Astrocyte of the spinal cord (primary cell): ENCODE data around the gene DAZL.

Source experiments
- DNase-seq: peaks from one replicate; pipeline ENCODE4 v3.0.0; 2011; ENCODE audit warnings: low read depth, low spot score
- H3K4me3 ChIP-seq: 2 replicates; pipeline ENCODE4 v1.5.1; 2011; ENCODE audit warnings: low read depth, mild to moderate bottlenecking, low read length, moderate library complexity
- CTCF ChIP-seq: IDR thresholded peaks from 2 replicates; pipeline ENCODE4 v1.5.1; 2012; ENCODE audit warnings: low read depth, mild to moderate bottlenecking, low read length, inconsistent platforms
- in situ Hi-C: cut with HindIII; loops from 2 replicates; pipeline ENCODE4 v1.10.0; 2017; ENCODE audit warnings: low sequenced_read_pairs

Gene DAZL

DNA sequence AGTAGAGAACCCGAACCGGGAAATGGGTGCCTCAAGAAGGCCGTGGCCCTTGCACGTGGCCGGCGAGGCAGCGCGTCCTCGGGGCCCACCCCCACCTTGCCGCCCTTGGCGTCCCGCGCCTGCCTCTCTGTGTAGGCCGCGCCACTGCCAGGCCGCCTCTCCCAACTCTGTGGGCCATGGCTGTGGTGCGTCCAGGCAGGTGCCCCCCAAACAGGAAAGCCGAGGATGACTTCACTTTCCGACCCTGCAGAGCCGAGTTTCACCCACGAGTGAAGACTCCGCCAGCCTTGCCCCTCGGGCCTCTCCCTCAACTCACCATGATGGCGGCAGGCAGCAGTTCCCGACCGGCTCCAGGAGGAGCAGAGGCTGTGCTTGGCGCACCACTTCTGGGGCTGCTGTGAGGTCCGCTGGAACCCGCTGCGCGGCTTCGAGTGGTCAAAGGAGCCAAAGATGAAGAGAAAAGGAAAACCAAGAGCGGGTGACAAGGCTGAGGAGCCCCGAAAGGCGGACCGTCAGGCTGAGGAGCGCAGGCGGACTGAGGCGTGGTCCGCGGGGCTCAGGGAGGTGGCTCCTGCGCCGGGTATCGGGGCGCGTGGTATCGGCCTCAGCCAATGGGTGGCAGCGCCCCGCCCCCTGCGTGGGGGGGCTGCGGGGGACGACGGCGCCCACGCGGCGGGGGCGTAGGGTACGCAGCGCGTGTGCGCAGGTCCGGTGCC, at the start of gene DAZL:
TSS of gene DAZL (minus strand) at position 537 of the 716 bp plus-strand sequence. CDS start at position 319, 218 bp downstream.
- H3K4me3 ChIP-seq, result no peak within 1 kb of the TSS
- no peak for DNase-seq
- no peak for TF ChIP-seq CTCF
- in situ Hi-C loops, result no loop called here

- in situ Hi-C loops, result no loop called here
- no peak overlapping the region for H3K4me3 ChIP-seq
- no peak for TF ChIP-seq CTCF
- DNase-seq, result no peak
Measured at GRCh38 chr3:16654976-16655375, 49.8 kb upstream of the DAZL start.

DNA sequence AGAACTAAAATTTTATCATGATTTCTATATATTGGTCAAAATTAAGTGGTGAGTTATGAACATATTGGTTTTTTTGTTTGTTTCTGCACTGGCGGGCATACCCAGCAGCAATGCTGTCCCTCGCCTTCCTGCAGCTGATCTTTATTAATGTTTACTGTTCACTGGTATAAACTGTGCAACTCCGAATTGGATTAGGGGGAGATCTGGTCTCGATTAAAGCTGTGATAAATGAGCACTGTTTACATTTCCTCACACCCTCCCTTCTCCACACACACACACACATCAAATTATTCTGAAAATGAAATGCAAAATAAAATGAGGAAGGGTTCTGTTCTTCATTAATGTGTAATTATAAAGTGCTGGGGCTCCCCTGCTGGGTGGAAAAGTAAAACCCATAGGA, 48.5 kb upstream of the DAZL start:
- no peak overlapping the region for H3K4me3 ChIP-seq
- no peak for TF ChIP-seq CTCF
- in situ Hi-C loops, result no loop called here
- no peak for DNase-seq

DNA sequence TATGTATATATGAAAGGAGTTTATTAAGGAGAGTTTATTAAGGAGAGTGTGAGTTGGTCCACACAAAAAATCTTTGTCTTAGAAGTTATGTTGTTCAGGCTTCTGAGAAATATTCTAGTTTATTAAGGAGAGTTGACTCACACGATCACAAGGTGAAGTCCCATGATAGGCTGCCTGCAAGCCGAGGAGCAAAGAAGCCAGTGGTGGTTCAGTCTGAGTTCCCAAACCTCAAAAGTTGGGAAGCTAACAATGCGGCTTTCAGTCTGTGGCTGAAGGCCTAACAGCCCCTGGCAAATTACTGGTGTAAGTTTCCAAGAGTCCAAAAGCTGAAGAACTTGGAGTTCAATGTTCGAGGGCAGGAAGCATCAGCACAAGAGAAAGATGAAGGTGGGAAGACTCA, 42.4 kb upstream of the DAZL start:
- no peak for TF ChIP-seq CTCF
- in situ Hi-C loops, result no loop called here

DNA sequence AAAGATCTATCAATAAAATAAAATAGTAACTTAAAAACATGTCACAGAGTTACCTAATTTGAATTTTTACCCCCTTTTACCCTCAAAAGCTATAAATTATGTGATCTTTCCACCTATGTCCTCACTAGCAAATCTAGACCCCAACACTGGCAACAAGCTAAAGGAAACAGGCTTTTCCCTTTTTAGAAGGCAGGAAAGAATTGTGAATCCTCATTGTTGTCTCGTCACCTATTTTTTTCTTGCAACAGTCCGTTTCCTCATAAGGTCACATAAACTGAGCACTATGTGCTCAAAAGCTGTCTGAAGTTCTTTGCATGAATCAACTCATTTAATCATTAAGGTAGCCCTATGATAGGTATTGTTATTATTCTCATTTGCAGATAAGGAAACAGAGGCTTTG, 34.6 kb upstream of the DAZL start:
- TF ChIP-seq CTCF, result no peak
- no peak overlapping the region for H3K4me3 ChIP-seq
- in situ Hi-C loops, result no loop called here
- no peak for DNase-seq

More for the DNA sequence above, 42.4 kb upstream of the DAZL start:
- DNase-seq, result no peak
- H3K4me3 ChIP-seq, result no peak overlapping the region

GRCh38 chr3:16633948-16634347, 28.7 kb upstream of the DAZL start:
- in situ Hi-C loops, result no loop called here
- no peak overlapping the region for H3K4me3 ChIP-seq
- no peak for TF ChIP-seq CTCF
- DNase-seq, result no peak
